CD14-positive monocyte (primary cell): ENCODE measurements around the gene IL2. TPM values are rescaled to one million over a fixed set of nuclear protein-coding genes. Genes with fewer than 3 reads are reported as not detected.

Experiments used
- DNase-seq, 3 donors: peaks; one replicate each; pipeline ENCODE4 v3.0.0-alpha.2; 2011 to 2022
- H2AFZ ChIP-seq: 2 replicates; pipeline ENCODE4 v1.6.0; 2012; ENCODE audit warnings: mild to moderate bottlenecking, low read depth, low read length, inconsistent platforms; ENCODE audit not compliant: insufficient read depth, poor library complexity, severe bottlenecking
- H3K27ac ChIP-seq, 2 donors: 1 replicate in 1 of 2; 2 replicates in 1 of 2; pipeline ENCODE4 v1.5.1; 2012 to 2013; ENCODE audit warnings: low read length in 2 of 2, control low read depth in 1 of 2, inconsistent platforms in 1 of 2, low read depth in 1 of 2, mild to moderate bottlenecking in 1 of 2
- H3K27me3 ChIP-seq, 2 donors: one replicate each; pipeline versions ENCODE4 v1.6.0 to v1.6.1; 2011 to 2013; ENCODE audit warnings: low read length in 2 of 2; ENCODE audit not compliant: control insufficient read depth in 2 of 2, insufficient read depth in 2 of 2
- H3K36me3 ChIP-seq, 2 donors: replicated peaks in 1 of 2; 1 replicate in 1 of 2; 2 replicates in 1 of 2; pipeline versions ENCODE4 v1.5.1 to v1.6.1; 2012 to 2013; ENCODE audit warnings: low read length in 2 of 2, control low read depth in 1 of 2, inconsistent platforms in 1 of 2, mild to moderate bottlenecking in 1 of 2; ENCODE audit not compliant: insufficient read depth in 2 of 2, control insufficient read depth in 1 of 2
- H3K4me1 ChIP-seq, 2 donors: 1 replicate in 1 of 2; 2 replicates in 1 of 2; pipeline versions ENCODE4 v1.5.1 to v1.6.1; 2012 to 2013; ENCODE audit warnings: low read length in 2 of 2, control low read depth in 1 of 2, inconsistent platforms in 1 of 2, mild to moderate bottlenecking in 1 of 2, moderate library complexity in 1 of 2; ENCODE audit not compliant: insufficient read depth in 2 of 2, control insufficient read depth in 1 of 2
- H3K4me2 ChIP-seq: replicated peaks from 2 replicates; pipeline ENCODE3; 2012; ENCODE audit warnings: low read length, moderate library complexity, mild to moderate bottlenecking; ENCODE audit not compliant: poor library complexity, severe bottlenecking; ENCODE audit errors: extremely low read depth
- H3K4me3 ChIP-seq, 3 experiments: fragments of 200-600 bp in 1 of 3; sonication (generic) in 1 of 3; replicated peaks in 1 of 3; 1 replicate in 2 of 3; 2 replicates in 1 of 3; pipeline ENCODE4 v1.5.1; 2011 to 2013; ENCODE audit warnings: low read length in 3 of 3, mild to moderate bottlenecking in 3 of 3, control low read depth in 2 of 3, low read depth in 2 of 3, inconsistent platforms in 1 of 3, moderate library complexity in 1 of 3
- H3K79me2 ChIP-seq: 2 replicates; pipeline ENCODE4 v1.6.0; 2012; ENCODE audit warnings: mild to moderate bottlenecking, control low read depth, inconsistent platforms, low read length, moderate library complexity; ENCODE audit not compliant: insufficient read depth
- H3K9ac ChIP-seq: 2 replicates; pipeline ENCODE4 v1.6.0; 2017; ENCODE audit warnings: low read length, mild to moderate bottlenecking; ENCODE audit not compliant: insufficient read depth, poor library complexity, severe bottlenecking
- H3K9me3 ChIP-seq, 2 donors: replicated peaks in 1 of 2; 1 replicate in 1 of 2; 2 replicates in 1 of 2; pipeline versions ENCODE4 v1.5.1 to v1.6.1; 2012 to 2013; ENCODE audit warnings: low read length in 2 of 2, control low read depth in 1 of 2; ENCODE audit not compliant: control insufficient read depth in 1 of 2, insufficient read depth in 1 of 2
- H4K20me1 ChIP-seq: 2 replicates; pipeline ENCODE4 v1.6.0; 2012; ENCODE audit warnings: mild to moderate bottlenecking, low read length, control low read depth, moderate library complexity; ENCODE audit not compliant: insufficient read depth
- H3K27ac Mint-ChIP-seq, 7 donors: one replicate each; pipeline ENCODE4 v1.8.0; 2020; ENCODE audit warnings: mild to moderate bottlenecking in 7 of 7, mixed read lengths in 7 of 7, moderate library complexity in 6 of 7, inconsistent platforms in 2 of 7
- H3K27me3 Mint-ChIP-seq, 3 donors: one replicate each; pipeline ENCODE4 v1.8.0; 2021 to 2022; ENCODE audit warnings: low read depth in 3 of 3, mild to moderate bottlenecking in 3 of 3, mixed read lengths in 3 of 3, moderate library complexity in 3 of 3, inconsistent platforms in 1 of 3
- H3K36me3 Mint-ChIP-seq, 2 donors: one replicate each; pipeline ENCODE4 v1.8.0; 2020; ENCODE audit warnings: mixed read lengths in 2 of 2, inconsistent platforms in 1 of 2, mild to moderate bottlenecking in 1 of 2
- H3K4me1 Mint-ChIP-seq: one replicate; pipeline ENCODE4 v1.8.0; 2020; ENCODE audit warnings: mild to moderate bottlenecking, mixed read lengths
- H3K4me3 Mint-ChIP-seq, 2 donors: one replicate each; pipeline ENCODE4 v1.8.0; 2020; ENCODE audit warnings: mild to moderate bottlenecking in 2 of 2, mixed read lengths in 2 of 2, moderate library complexity in 1 of 2
- H3K9me3 Mint-ChIP-seq, 7 donors: one replicate each; pipeline ENCODE4 v1.8.0; 2020 to 2022; ENCODE audit warnings: mixed read lengths in 7 of 7, mild to moderate bottlenecking in 6 of 7, moderate library complexity in 6 of 7, inconsistent platforms in 2 of 7
- CTCF ChIP-seq: fragments of 200-600 bp; IDR thresholded peaks from one replicate; pipeline ENCODE4 v1.8.0; 2022; ENCODE audit warnings: antibody characterized with exemption, mild to moderate bottlenecking
- whole genome bisulfite sequencing: methylation state at CpG from one replicate; pipeline ENCODE4 v1.1.5; 2013; ENCODE audit warnings: missing lambda C conversion rate; ENCODE audit not compliant: insufficient coverage; 5-methylcytosine and 5-hydroxymethylcytosine counted together
- intact Hi-C, 2 donors: fragments of 100-400 bp; cut with micrococcal nuclease; formaldehyde crosslinking; loops; one replicate each; pipeline versions ENCODE4 v1.15.0 to v1.15.1; 2023
- polyA plus RNA-seq, 3 donors: library from polyadenylated mRNA; depleted of rRNA in 1 of 3; unstranded in 2 of 3; stranded (reverse) in 1 of 3; fragments of 300-500 nt in 2 of 3; fragments of >200 nt in 1 of 3; fragmentation: Illumina TruSeq in 2 of 3; gene quantifications; 1 replicate in 2 of 3; 2 replicates in 1 of 3; pipeline ENCODE4 v1.2.3, GENCODE V29; 2012 to 2021

The IL2 gene
- polyA plus RNA-seq, 3 donors, result not detected

- peak; percentile 0 to 8 (median 6) for DNase-seq
- intact Hi-C loops, result no loop called here
- H3K4me1 Mint-ChIP-seq, result peaks cover 9% of the 10 kb centered on the region
- no peak for TF ChIP-seq CTCF
- no peaks in the 10 kb centered on the region for H3K27me3 Mint-ChIP-seq
- peak overlapping the region; percentile 71 for H2AFZ ChIP-seq
- H3K27ac Mint-ChIP-seq, result peak overlapping the region in 1 of 7 donors; percentile 15
- WGBS, result 0% methylated on average over 3 of the region's 5 CpGs
- H3K4me1 ChIP-seq, result no peaks in the 10 kb centered on the region
- no peaks in the 10 kb centered on the region for H3K36me3 Mint-ChIP-seq
- no peaks in the 10 kb centered on the region for H4K20me1 ChIP-seq
- peak overlapping the region; percentile 21 for H3K9ac ChIP-seq
- no peaks in the 10 kb centered on the region for H3K27me3 ChIP-seq
- H3K9me3 ChIP-seq, result no peaks in the 10 kb centered on the region
- peaks cover 0 to 7% (median 3%) of the 10 kb centered on the region in 7 donors for H3K9me3 Mint-ChIP-seq
- H3K4me3 Mint-ChIP-seq, result peak overlapping the region; percentile 37 to 79
- H3K4me2 ChIP-seq, result peak overlapping the region; percentile 60
- no peaks in the 10 kb centered on the region for H3K79me2 ChIP-seq
- H3K36me3 ChIP-seq, result no peaks in the 10 kb centered on the region
- no peak overlapping the region for H3K27ac ChIP-seq
- peak overlapping the region; percentile 4 to 65 (median 32) for H3K4me3 ChIP-seq
Measured at GRCh38 chr4:122458625-122459024, 2.1 kb upstream of the IL2 start.

GRCh38 chr4:122453384-122453995 lies 3.0 kb downstream of the IL2 start:
- no peak overlapping the region for H3K27ac ChIP-seq
- no peaks in the 10 kb centered on the region for H3K36me3 ChIP-seq
- H3K9me3 ChIP-seq, result no peaks in the 10 kb centered on the region
- no peak overlapping the region for H2AFZ ChIP-seq
- DNase-seq, result no peak
- Mint-ChIP-seq H3K27ac (no peak overlapping the region), H3K36me3 (no peaks in the 10 kb centered on the region), H3K4me1 (peaks cover 3% of the 10 kb centered on the region), H3K4me3 (no peak overlapping the region), H3K27me3 (peaks cover 0 to 1% (median 0%) of the 10 kb centered on the region in 3 donors), H3K9me3 (peaks cover 0 to 2% (median 0%) of the 10 kb centered on the region in 7 donors)
- no peaks in the 10 kb centered on the region for H3K27me3 ChIP-seq
- no CpG with 5 or more reads among the region's 1 CpG for WGBS
- intact Hi-C loops, result no loop called here
- no peak for TF ChIP-seq CTCF
- no peak overlapping the region for H3K9ac ChIP-seq
- no peak overlapping the region for H3K4me2 ChIP-seq
- no peaks in the 10 kb centered on the region for H4K20me1 ChIP-seq
- H3K79me2 ChIP-seq, result no peaks in the 10 kb centered on the region
- no peak overlapping the region for H3K4me3 ChIP-seq
- H3K4me1 ChIP-seq, result no peaks in the 10 kb centered on the region
